ENCODE measurements around the gene DGAT2L6. TPM values are rescaled to one million over a fixed set of nuclear protein-coding genes. Genes with fewer than 3 reads are reported as not detected.
"Not testable (repeated sequence)": the region's sequence is repeated elsewhere in the genome, so short reads cannot be mapped to it uniquely, and the experiment has no call there.

Gene DGAT2L6
- total RNA-seq, 1 experiment from 2014 or later = not detected

DNA sequence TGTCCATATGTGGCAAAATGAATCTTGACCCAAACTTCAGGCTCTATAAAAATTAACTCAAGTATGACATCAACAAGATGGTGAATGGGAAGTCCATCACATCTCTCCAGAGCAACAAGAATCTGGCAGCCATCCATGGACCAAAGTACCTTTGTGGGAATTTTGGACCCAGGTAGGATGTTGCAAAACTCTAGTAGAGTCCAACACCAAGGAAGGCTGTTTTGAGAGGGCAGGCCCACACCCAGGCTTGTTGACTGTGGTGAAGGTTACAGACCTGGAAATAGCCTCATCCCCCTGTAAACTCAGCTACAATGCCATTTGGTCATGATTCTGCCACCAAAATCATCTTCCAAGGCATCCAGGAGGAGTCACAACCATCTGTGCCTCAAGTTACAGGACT lies 12.9 kb downstream of the DGAT2L6 start:
- Mint-ChIP-seq H3K27me3 (ENCODE audit: unreplicated experiment) (peaks cover 24% of the 10 kb centered on the region), H3K36me3 (ENCODE audit: insufficient read depth, unreplicated experiment) (no peaks in the 10 kb centered on the region), H3K4me1 (ENCODE audit: low read depth, unreplicated experiment) (no peaks in the 10 kb centered on the region), H3K9me3 (ENCODE audit: low read depth, unreplicated experiment) (no peaks in the 10 kb centered on the region), H3K27ac (ENCODE audit: unreplicated experiment) (no peak overlapping the region), H3K4me3 (ENCODE audit: low read depth, unreplicated experiment) (no peak overlapping the region)
- no peak for DNase-seq
- CTCF ChIA-PET = interaction anchor here (0.5 kb wide), 1 partner anchor 36 kb away, joined by 3 read pairs; no protein-coding TSS in a partner anchor
- intact Hi-C loops (cut with micrococcal nuclease; ENCODE audit: unreplicated experiment) = loop anchor here (10.0 kb wide), 1 partner anchor 475 kb away; no protein-coding TSS in a partner anchor
- TF ChIP-seq, protein P1, sequence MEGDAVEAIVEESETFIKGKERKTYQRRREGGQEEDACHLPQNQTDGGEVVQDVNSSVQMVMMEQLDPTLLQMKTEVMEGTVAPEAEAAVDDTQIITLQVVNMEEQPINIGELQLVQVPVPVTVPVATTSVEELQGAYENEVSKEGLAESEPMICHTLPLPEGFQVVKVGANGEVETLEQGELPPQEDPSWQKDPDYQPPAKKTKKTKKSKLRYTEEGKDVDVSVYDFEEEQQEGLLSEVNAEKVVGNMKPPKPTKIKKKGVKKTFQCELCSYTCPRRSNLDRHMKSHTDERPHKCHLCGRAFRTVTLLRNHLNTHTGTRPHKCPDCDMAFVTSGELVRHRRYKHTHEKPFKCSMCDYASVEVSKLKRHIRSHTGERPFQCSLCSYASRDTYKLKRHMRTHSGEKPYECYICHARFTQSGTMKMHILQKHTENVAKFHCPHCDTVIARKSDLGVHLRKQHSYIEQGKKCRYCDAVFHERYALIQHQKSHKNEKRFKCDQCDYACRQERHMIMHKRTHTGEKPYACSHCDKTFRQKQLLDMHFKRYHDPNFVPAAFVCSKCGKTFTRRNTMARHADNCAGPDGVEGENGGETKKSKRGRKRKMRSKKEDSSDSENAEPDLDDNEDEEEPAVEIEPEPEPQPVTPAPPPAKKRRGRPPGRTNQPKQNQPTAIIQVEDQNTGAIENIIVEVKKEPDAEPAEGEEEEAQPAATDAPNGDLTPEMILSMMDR (IDR thresholded peaks at IDR 0.05; ENCODE audit: unreplicated experiment) = no peak
- no TSS peak for BruUV-seq (replicated peaks)

DNA sequence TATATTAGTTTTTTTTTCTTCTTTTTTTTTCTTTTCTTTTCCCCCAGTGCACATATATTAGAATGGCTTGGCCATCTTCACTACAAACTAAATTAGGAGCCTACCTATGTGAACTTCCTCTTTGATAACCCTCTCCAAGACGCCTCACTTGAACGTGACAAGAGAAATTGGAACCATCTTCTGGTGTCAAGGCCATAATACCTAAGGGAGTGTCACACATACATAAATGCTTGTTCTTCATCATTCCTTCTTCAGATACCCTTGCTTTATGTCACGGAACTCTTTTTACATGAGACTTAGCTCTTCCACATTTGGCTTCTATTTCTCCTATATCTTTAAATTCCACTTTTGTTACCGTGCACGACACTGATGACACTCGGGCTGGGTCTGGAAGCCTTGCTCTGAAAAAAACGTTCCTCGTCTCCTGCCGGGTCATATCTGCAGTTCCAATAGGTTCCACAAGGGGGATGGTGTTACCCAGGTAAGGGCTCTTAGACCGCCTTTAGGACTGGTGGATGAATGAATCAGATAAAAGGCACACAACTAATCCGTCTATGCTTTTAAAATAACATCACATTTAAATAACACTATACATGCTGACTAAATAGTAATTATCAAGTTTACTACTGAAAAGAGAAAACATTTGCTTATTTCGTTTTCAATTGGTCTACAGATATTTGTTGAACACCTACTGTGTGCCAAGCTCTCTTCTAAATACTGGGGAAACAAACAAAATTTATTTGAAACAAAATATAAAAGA lies 19.9 kb downstream of the DGAT2L6 start:
- no peaks in the 10 kb centered on the region for H3K9me3 Mint-ChIP-seq (ENCODE audit: low read depth, unreplicated experiment)
- H3K27me3 Mint-ChIP-seq (ENCODE audit: unreplicated experiment) = peaks cover 27% of the 10 kb centered on the region
- H3K4me3 Mint-ChIP-seq (ENCODE audit: low read depth, unreplicated experiment) = no peak overlapping the region
- peak; percentile 75 for DNase-seq
- BruUV-seq (replicated peaks) = no TSS peak
- no peak overlapping the region for H3K27ac Mint-ChIP-seq (ENCODE audit: unreplicated experiment)
- no peaks in the 10 kb centered on the region for H3K36me3 Mint-ChIP-seq (ENCODE audit: insufficient read depth, unreplicated experiment)
- intact Hi-C loops (cut with micrococcal nuclease; ENCODE audit: unreplicated experiment) = loop anchor here (1.0 to 10.0 kb wide), 2 partner anchors 66 to 468 kb away; no protein-coding TSS in a partner anchor
- CTCF ChIA-PET = no interaction called here
- H3K4me1 Mint-ChIP-seq (ENCODE audit: low read depth, unreplicated experiment) = peaks cover 8% of the 10 kb centered on the region
- TF ChIP-seq, protein P1 (IDR thresholded peaks at IDR 0.05; ENCODE audit: unreplicated experiment) = peak; percentile 46

DNA sequence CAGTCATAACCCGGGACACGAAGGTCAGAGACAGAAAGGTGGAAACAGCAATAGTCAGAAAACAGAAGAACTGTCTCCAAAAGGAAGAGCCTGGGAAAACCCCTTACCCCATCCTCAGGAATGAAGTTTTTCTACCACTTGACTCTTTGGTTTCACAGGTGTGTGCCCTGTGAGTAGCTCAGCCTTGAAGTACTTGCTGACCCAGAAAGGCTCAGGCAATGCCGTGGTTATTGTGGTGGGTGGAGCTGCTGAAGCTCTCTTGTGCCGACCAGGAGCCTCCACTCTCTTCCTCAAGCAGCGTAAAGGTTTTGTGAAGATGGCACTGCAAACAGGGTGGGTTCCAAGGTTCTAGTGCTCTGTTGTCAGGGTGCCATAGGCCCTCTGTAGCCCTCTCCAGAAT lies 24.4 kb downstream of the DGAT2L6 start:
- H3K27me3 Mint-ChIP-seq (ENCODE audit: unreplicated experiment) = peaks cover 65% of the 10 kb centered on the region
- H3K9me3 Mint-ChIP-seq (ENCODE audit: low read depth, unreplicated experiment) = no peaks in the 10 kb centered on the region
- peaks cover 8% of the 10 kb centered on the region for H3K4me1 Mint-ChIP-seq (ENCODE audit: low read depth, unreplicated experiment)
- H3K36me3 Mint-ChIP-seq (ENCODE audit: insufficient read depth, unreplicated experiment) = no peaks in the 10 kb centered on the region
- CTCF ChIA-PET = no interaction called here
- DNase-seq = no peak
- TF ChIP-seq, protein P1 (IDR thresholded peaks at IDR 0.05; ENCODE audit: unreplicated experiment) = no peak
- intact Hi-C loops (cut with micrococcal nuclease; ENCODE audit: unreplicated experiment) = no loop called here
- no peak overlapping the region for H3K27ac Mint-ChIP-seq (ENCODE audit: unreplicated experiment)
- no TSS peak for BruUV-seq (replicated peaks)
- no peak overlapping the region for H3K4me3 Mint-ChIP-seq (ENCODE audit: low read depth, unreplicated experiment)

DNA sequence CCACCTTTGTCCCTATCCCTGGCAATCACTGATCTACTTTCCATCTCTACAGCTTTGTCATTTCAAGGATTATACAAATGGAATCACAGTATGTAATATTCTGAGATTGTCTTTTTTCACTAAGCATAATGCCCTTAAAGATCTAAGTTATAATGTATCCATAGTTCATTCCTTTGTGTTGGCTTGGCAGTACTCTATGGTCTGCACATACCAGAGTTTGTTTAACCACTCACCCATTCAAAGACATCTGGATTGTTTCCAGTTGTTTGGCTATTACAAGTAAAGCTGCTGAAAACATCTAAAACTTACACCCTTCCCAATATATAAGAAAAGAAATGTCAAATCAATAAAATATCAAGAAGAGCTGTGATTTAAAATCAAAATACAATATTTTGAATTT lies 31.2 kb downstream of the DGAT2L6 start:
- DNase-seq = no peak
- H3K9me3 Mint-ChIP-seq (ENCODE audit: low read depth, unreplicated experiment) = no peaks in the 10 kb centered on the region
- peaks cover 25% of the 10 kb centered on the region for H3K27me3 Mint-ChIP-seq (ENCODE audit: unreplicated experiment)
- H3K27ac Mint-ChIP-seq (ENCODE audit: unreplicated experiment) = no peak overlapping the region
- intact Hi-C loops (cut with micrococcal nuclease; ENCODE audit: unreplicated experiment) = no loop called here
- TF ChIP-seq, protein P1 (IDR thresholded peaks at IDR 0.05; ENCODE audit: unreplicated experiment) = no peak
- CTCF ChIA-PET = no interaction called here
- H3K36me3 Mint-ChIP-seq (ENCODE audit: insufficient read depth, unreplicated experiment) = no peaks in the 10 kb centered on the region
- BruUV-seq (replicated peaks) = no TSS peak
- no peaks in the 10 kb centered on the region for H3K4me1 Mint-ChIP-seq (ENCODE audit: low read depth, unreplicated experiment)
- H3K4me3 Mint-ChIP-seq (ENCODE audit: low read depth, unreplicated experiment) = no peak overlapping the region

DNA sequence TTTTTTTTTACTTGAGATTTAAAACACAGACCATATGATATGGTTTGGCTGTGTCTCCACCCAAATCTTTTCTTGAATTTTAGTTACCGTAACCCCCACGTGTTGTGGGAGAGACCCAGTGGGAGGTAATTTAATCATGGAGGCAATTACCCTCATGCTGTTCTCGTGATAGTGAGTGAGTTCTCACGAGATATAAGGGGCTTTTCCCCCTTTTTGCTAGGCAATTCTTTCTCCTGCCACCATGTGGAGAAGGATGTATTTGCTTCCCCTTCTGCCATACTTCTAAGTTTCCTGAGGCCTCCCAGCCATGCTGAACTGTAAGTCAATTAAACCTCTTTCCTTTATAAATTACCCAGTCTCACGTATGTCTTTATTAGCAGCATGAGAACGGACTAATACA lies 32.3 kb downstream of the DGAT2L6 start:
- H3K36me3 Mint-ChIP-seq (ENCODE audit: insufficient read depth, unreplicated experiment); H3K4me3 Mint-ChIP-seq (ENCODE audit: low read depth, unreplicated experiment); CTCF ChIA-PET; H3K4me1 Mint-ChIP-seq (ENCODE audit: low read depth, unreplicated experiment); H3K27ac Mint-ChIP-seq (ENCODE audit: unreplicated experiment); H3K9me3 Mint-ChIP-seq (ENCODE audit: low read depth, unreplicated experiment); intact Hi-C loops (cut with micrococcal nuclease; ENCODE audit: unreplicated experiment); DNase-seq; BruUV-seq (replicated peaks): not testable (repeated sequence)
- peaks cover 14% of the 10 kb centered on the region for H3K27me3 Mint-ChIP-seq (ENCODE audit: unreplicated experiment)
